ENCODE data around the gene CDH13. TPM values are rescaled to one million over a fixed set of nuclear protein-coding genes. Genes with fewer than 3 reads are reported as not detected.

The CDH13 gene
- total RNA-seq, 2 donors from 2014 or later, result not detected

- DNase-seq (no peak), ATAC-seq (replicated peaks in 1 of 2) (no peak)
- Mint-ChIP-seq H3K4me3 (no peak overlapping the region), H3K9me3 (no peaks in the 10 kb centered on the region), H3K36me3 (ENCODE audit: insufficient read depth in 2 of 2) (no peaks in the 10 kb centered on the region), H3K27ac (no peak overlapping the region), H3K4me1 (ENCODE audit: low read depth) (no peaks in the 10 kb centered on the region), H3K27me3 (ENCODE audit: low read depth) (peaks cover 17% of the 10 kb centered on the region)
Measured at GRCh38 chr16:82808036-82808435, 181.3 kb downstream of the CDH13 start.

- no peaks in the 10 kb centered on the region for H3K9me3 Mint-ChIP-seq
- H3K36me3 Mint-ChIP-seq (ENCODE audit: insufficient read depth in 2 of 2), result no peaks in the 10 kb centered on the region
- ATAC-seq (replicated peaks in 1 of 2) (no peak), DNase-seq (no peak)
- no peak overlapping the region for H3K4me3 Mint-ChIP-seq
- H3K4me1 Mint-ChIP-seq (ENCODE audit: low read depth), result no peaks in the 10 kb centered on the region
- no peak overlapping the region for H3K27ac Mint-ChIP-seq
- peaks cover 13% of the 10 kb centered on the region for H3K27me3 Mint-ChIP-seq (ENCODE audit: low read depth)
Measured at GRCh38 chr16:82810077-82810476, 183.3 kb downstream of the CDH13 start.

GRCh38 chr16:82814059-82814458, 187.3 kb downstream of the CDH13 start:
- no peaks in the 10 kb centered on the region for H3K9me3 Mint-ChIP-seq
- no peak overlapping the region for H3K4me3 Mint-ChIP-seq
- DNase-seq, result no peak
- peaks cover 5% of the 10 kb centered on the region for H3K27me3 Mint-ChIP-seq (ENCODE audit: low read depth)
- no peak for ATAC-seq (replicated peaks in 1 of 2)
- H3K36me3 Mint-ChIP-seq (ENCODE audit: insufficient read depth in 2 of 2), result no peaks in the 10 kb centered on the region
- no peaks in the 10 kb centered on the region for H3K4me1 Mint-ChIP-seq (ENCODE audit: low read depth)
- H3K27ac Mint-ChIP-seq, result no peak overlapping the region

- H3K36me3 Mint-ChIP-seq (ENCODE audit: insufficient read depth in 2 of 2), result no peaks in the 10 kb centered on the region
- H3K27me3 Mint-ChIP-seq (ENCODE audit: low read depth), result no peaks in the 10 kb centered on the region
- no peak for ATAC-seq (replicated peaks in 1 of 2)
- H3K4me3 Mint-ChIP-seq, result no peak overlapping the region
- DNase-seq, result no peak
- no peak overlapping the region for H3K27ac Mint-ChIP-seq
- H3K9me3 Mint-ChIP-seq, result peaks cover 0 to 1% of the 10 kb centered on the region in 2 donors
- no peaks in the 10 kb centered on the region for H3K4me1 Mint-ChIP-seq (ENCODE audit: low read depth)
Measured at GRCh38 chr16:82819286-82819685, 192.5 kb downstream of the CDH13 start.

GRCh38 chr16:82820855-82821254, 194.1 kb downstream of the CDH13 start:
- no peak overlapping the region for H3K4me3 Mint-ChIP-seq
- DNase-seq (no peak), ATAC-seq (replicated peaks in 1 of 2) (no peak)
- no peaks in the 10 kb centered on the region for H3K36me3 Mint-ChIP-seq (ENCODE audit: insufficient read depth in 2 of 2)
- H3K9me3 Mint-ChIP-seq, result peaks cover 0 to 1% of the 10 kb centered on the region in 2 donors
- no peak overlapping the region for H3K27ac Mint-ChIP-seq
- no peaks in the 10 kb centered on the region for H3K27me3 Mint-ChIP-seq (ENCODE audit: low read depth)
- no peaks in the 10 kb centered on the region for H3K4me1 Mint-ChIP-seq (ENCODE audit: low read depth)

GRCh38 chr16:82824408-82824807, 197.6 kb downstream of the CDH13 start:
- ATAC-seq (replicated peaks in 1 of 2), result no peak
- H3K27me3 Mint-ChIP-seq (ENCODE audit: low read depth), result no peaks in the 10 kb centered on the region
- H3K36me3 Mint-ChIP-seq (ENCODE audit: insufficient read depth in 2 of 2), result no peaks in the 10 kb centered on the region
- H3K4me1 Mint-ChIP-seq (ENCODE audit: low read depth), result no peaks in the 10 kb centered on the region
- DNase-seq, result no peak
- no peak overlapping the region for H3K4me3 Mint-ChIP-seq
- no peak overlapping the region for H3K27ac Mint-ChIP-seq
- peaks cover 0 to 1% of the 10 kb centered on the region in 2 donors for H3K9me3 Mint-ChIP-seq

- DNase-seq (no peak), ATAC-seq (replicated peaks in 1 of 2) (no peak)
- Mint-ChIP-seq H3K9me3 (no peaks in the 10 kb centered on the region), H3K4me3 (no peak overlapping the region), H3K4me1 (ENCODE audit: low read depth) (no peaks in the 10 kb centered on the region), H3K36me3 (ENCODE audit: insufficient read depth in 2 of 2) (no peaks in the 10 kb centered on the region), H3K27ac (no peak overlapping the region), H3K27me3 (ENCODE audit: low read depth) (no peaks in the 10 kb centered on the region)
Measured at GRCh38 chr16:82829301-82829700, 202.5 kb downstream of the CDH13 start.

GRCh38 chr16:82830944-82831343, 204.2 kb downstream of the CDH13 start:
- H3K4me3 Mint-ChIP-seq, result no peak overlapping the region
- no peaks in the 10 kb centered on the region for H3K27me3 Mint-ChIP-seq (ENCODE audit: low read depth)
- H3K9me3 Mint-ChIP-seq, result peaks cover 0 to 2% of the 10 kb centered on the region in 2 donors
- no peaks in the 10 kb centered on the region for H3K4me1 Mint-ChIP-seq (ENCODE audit: low read depth)
- no peak overlapping the region for H3K27ac Mint-ChIP-seq
- DNase-seq (no peak), ATAC-seq (replicated peaks in 1 of 2) (no peak)
- H3K36me3 Mint-ChIP-seq (ENCODE audit: insufficient read depth in 2 of 2), result no peaks in the 10 kb centered on the region

GRCh38 chr16:82832821-82833220, 206.1 kb downstream of the CDH13 start:
- H3K4me3 Mint-ChIP-seq, result no peak overlapping the region
- DNase-seq (no peak), ATAC-seq (replicated peaks in 1 of 2) (no peak)
- no peaks in the 10 kb centered on the region for H3K4me1 Mint-ChIP-seq (ENCODE audit: low read depth)
- H3K36me3 Mint-ChIP-seq (ENCODE audit: insufficient read depth in 2 of 2), result no peaks in the 10 kb centered on the region
- no peak overlapping the region for H3K27ac Mint-ChIP-seq
- no peaks in the 10 kb centered on the region for H3K27me3 Mint-ChIP-seq (ENCODE audit: low read depth)
- peaks cover 0 to 2% of the 10 kb centered on the region in 2 donors for H3K9me3 Mint-ChIP-seq

- no peak for ATAC-seq (replicated peaks in 1 of 2)
- no peaks in the 10 kb centered on the region for H3K27me3 Mint-ChIP-seq (ENCODE audit: low read depth)
- H3K27ac Mint-ChIP-seq, result no peak overlapping the region
- no peaks in the 10 kb centered on the region for H3K4me1 Mint-ChIP-seq (ENCODE audit: low read depth)
- no peaks in the 10 kb centered on the region for H3K36me3 Mint-ChIP-seq (ENCODE audit: insufficient read depth in 2 of 2)
- H3K4me3 Mint-ChIP-seq, result no peak overlapping the region
- H3K9me3 Mint-ChIP-seq, result peaks cover 0 to 2% of the 10 kb centered on the region in 2 donors
- no peak for DNase-seq
Measured at GRCh38 chr16:82833378-82833993, 206.7 kb downstream of the CDH13 start.

- no peaks in the 10 kb centered on the region for H3K36me3 Mint-ChIP-seq (ENCODE audit: insufficient read depth in 2 of 2)
Measured at GRCh38 chr16:82834151-82834815, 207.5 kb downstream of the CDH13 start.

GRCh38 chr16:82835487-82836155, 208.9 kb downstream of the CDH13 start:
- Mint-ChIP-seq H3K27ac (no peak overlapping the region), H3K27me3 (ENCODE audit: low read depth) (no peaks in the 10 kb centered on the region), H3K36me3 (ENCODE audit: insufficient read depth in 2 of 2) (no peaks in the 10 kb centered on the region), H3K9me3 (peaks cover 0 to 2% of the 10 kb centered on the region in 2 donors), H3K4me1 (ENCODE audit: low read depth) (no peaks in the 10 kb centered on the region), H3K4me3 (no peak overlapping the region)
- DNase-seq (no peak), ATAC-seq (replicated peaks in 1 of 2) (no peak)

More at GRCh38 chr16:82834151-82834815, 207.5 kb downstream of the CDH13 start:
- peaks cover 0 to 2% of the 10 kb centered on the region in 2 donors for H3K9me3 Mint-ChIP-seq
- H3K27me3 Mint-ChIP-seq (ENCODE audit: low read depth), result no peaks in the 10 kb centered on the region
- no peaks in the 10 kb centered on the region for H3K4me1 Mint-ChIP-seq (ENCODE audit: low read depth)
- DNase-seq, result no peak
- no peak for ATAC-seq (replicated peaks in 1 of 2)
- no peak overlapping the region for H3K4me3 Mint-ChIP-seq
- no peak overlapping the region for H3K27ac Mint-ChIP-seq

GRCh38 chr16:82841108-82841507, 214.3 kb downstream of the CDH13 start:
- DNase-seq, result no peak
- H3K9me3 Mint-ChIP-seq, result peaks cover 3 to 5% of the 10 kb centered on the region in 2 donors
- no peaks in the 10 kb centered on the region for H3K27me3 Mint-ChIP-seq (ENCODE audit: low read depth)

More at GRCh38 chr16:82841108-82841507, 214.3 kb downstream of the CDH13 start:
- peaks cover 1 to 2% of the 10 kb centered on the region in 2 donors for H3K36me3 Mint-ChIP-seq (ENCODE audit: insufficient read depth in 2 of 2)
- no peak for ATAC-seq (replicated peaks in 1 of 2)
- H3K4me1 Mint-ChIP-seq (ENCODE audit: low read depth), result no peaks in the 10 kb centered on the region
- H3K4me3 Mint-ChIP-seq, result no peak overlapping the region
- no peak overlapping the region for H3K27ac Mint-ChIP-seq

Data from activated T-cell treated with anti-CD3 and anti-CD28 coated beads, Interleukin-2, amount 50 U/mL, for 72 hours (primary cell).